Thyroid gland (tissue), 4 donors: Measurements from ENCODE around the gene RAET1L. TPM values are rescaled to one million over a fixed set of nuclear protein-coding genes. Genes with fewer than 3 reads are reported as not detected.

Experiments used
- DNase-seq, 2 donors: peaks; one replicate each; pipeline ENCODE4 v3.0.0-alpha.2; 2019
- H3K27ac ChIP-seq, 3 donors: fragments of 200-600 bp; sonication (generic); 1 replicate in 2 of 3; 2 replicates in 1 of 3; pipeline ENCODE4 v1.5.1; 2016 to 2019; ENCODE audit warnings: mild to moderate bottlenecking in 1 of 3, moderate library complexity in 1 of 3
- H3K27me3 ChIP-seq: fragments of 200-600 bp; sonication (generic); one replicate; pipeline ENCODE4 v1.5.1; 2019
- H3K36me3 ChIP-seq, 2 donors: fragments of 200-600 bp; sonication (generic); one replicate each; pipeline ENCODE4 v1.5.1; 2016 to 2019
- H3K4me1 ChIP-seq, 2 donors: fragments of 200-600 bp; sonication (generic); one replicate each; pipeline ENCODE4 v1.5.1; 2017 to 2019
- H3K4me3 ChIP-seq, 3 donors: fragments of 200-600 bp; sonication (generic); replicated peaks in 1 of 3; 1 replicate in 2 of 3; 2 replicates in 1 of 3; pipeline ENCODE4 v1.5.1; 2016; ENCODE audit warnings: mild to moderate bottlenecking in 1 of 3
- H3K9me3 ChIP-seq: fragments of 200-600 bp; sonication (generic); one replicate; pipeline ENCODE4 v1.5.1; 2017
- CTCF ChIP-seq, 6 experiments: fragments of 200-600 bp in 3 of 6; fragments of 450-650 bp in 3 of 6; sonication (generic) in 3 of 6; IDR thresholded peaks; one replicate each; pipeline ENCODE4 v1.5.1; 2016 to 2019; ENCODE audit warnings: antibody characterized with exemption in 6 of 6, mild to moderate bottlenecking in 2 of 6, inconsistent platforms in 1 of 6, moderate library complexity in 1 of 6
- POLR2A ChIP-seq, 2 donors: fragments of 450-650 bp; IDR thresholded peaks; one replicate each; pipeline ENCODE4 v1.6.1; 2017; ENCODE audit warnings: antibody characterized with exemption in 2 of 2, mild to moderate bottlenecking in 2 of 2, moderate library complexity in 1 of 2
- WGBS, 2 donors: methylation state at CpG; one replicate each; pipeline ENCODE4 v1.1.5; 2017; 5-methylcytosine and 5-hydroxymethylcytosine counted together
- intact Hi-C: fragments of 100-400 bp; cut with DNase I; formaldehyde crosslinking; loops from one replicate; pipeline ENCODE4 v1.15.1; 2023
- total RNA-seq, 4 donors: library from RNA; depleted of rRNA; stranded (reverse); fragments of >200 nt; gene quantifications; one replicate each; pipeline ENCODE4 v1.2.3, GENCODE V29; 2016

RAET1L gene
- total RNA-seq, 4 donors from 2014 or later = not detected

- Histone ChIP-seq H3K4me3 (no peak overlapping the region), H3K9me3 (no peaks in the 10 kb centered on the region), H3K27ac (no peak overlapping the region), H3K36me3 (no peaks in the 10 kb centered on the region), H3K4me1 (no peaks in the 10 kb centered on the region), H3K27me3 (no peaks in the 10 kb centered on the region)
- intact Hi-C loops = no loop called here
- no peak for DNase-seq
- no peak for TF ChIP-seq POLR2A (IDR thresholded peaks at IDR 0.05)
- no peak for TF ChIP-seq CTCF (IDR thresholded peaks at IDR 0.05)
- 68 to 82% methylated on average over 4 of the region's 4 CpGs for WGBS, 2 donors
Observed at GRCh38 chr6:150056916-150057315, 31.6 kb upstream of the RAET1L start.

- no peaks in the 10 kb centered on the region for H3K27me3 ChIP-seq
- intact Hi-C loops = no loop called here
- H3K36me3 ChIP-seq = no peaks in the 10 kb centered on the region
- 84 to 86% methylated on average over 12 of the region's 12 CpGs for WGBS, 2 donors
- H3K4me1 ChIP-seq = no peaks in the 10 kb centered on the region
- H3K27ac ChIP-seq = no peak overlapping the region
- TF ChIP-seq POLR2A (IDR thresholded peaks at IDR 0.05) (no peak), CTCF (IDR thresholded peaks at IDR 0.05) (no peak)
- H3K9me3 ChIP-seq = no peaks in the 10 kb centered on the region
- no peak overlapping the region for H3K4me3 ChIP-seq
- DNase-seq = no peak
Observed at GRCh38 chr6:150056156-150056555, 30.8 kb upstream of the RAET1L start.

- 67 to 81% methylated on average over 10 of the region's 10 CpGs for WGBS, 2 donors
- TF ChIP-seq POLR2A (IDR thresholded peaks at IDR 0.05) (no peak), CTCF (IDR thresholded peaks at IDR 0.05) (no peak)
- H3K27me3 ChIP-seq = no peaks in the 10 kb centered on the region
Observed at GRCh38 chr6:150055131-150055530, 29.8 kb upstream of the RAET1L start.

DNA sequence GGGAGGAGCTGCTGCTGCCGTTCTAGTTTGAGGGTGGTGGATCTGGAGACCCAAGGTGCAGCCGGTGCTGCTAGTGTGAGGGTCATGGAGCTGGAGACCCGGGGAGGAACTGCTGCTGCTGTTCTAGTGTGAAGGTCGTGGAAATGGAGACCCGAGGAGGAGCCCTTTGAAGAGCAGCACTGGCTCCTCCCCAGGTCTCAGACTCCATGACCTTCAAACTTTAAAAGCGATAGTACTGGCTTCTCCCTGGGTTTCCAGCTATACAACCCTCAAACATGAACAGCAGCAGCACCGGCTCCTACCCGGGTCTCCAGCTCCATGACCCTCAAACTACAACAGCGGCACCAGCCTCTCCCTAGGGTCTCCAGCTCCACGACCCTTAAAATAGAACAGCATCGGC is 28.1 kb upstream of the RAET1L start:
- Histone ChIP-seq H3K27me3 (no peaks in the 10 kb centered on the region), H3K4me3 (no peak overlapping the region), H3K36me3 (no peaks in the 10 kb centered on the region), H3K9me3 (no peaks in the 10 kb centered on the region), H3K4me1 (no peaks in the 10 kb centered on the region), H3K27ac (no peak overlapping the region)
- DNase-seq = no peak
- 83 to 95% methylated on average over 9 to 11 of the region's 11 CpGs for WGBS, 2 donors
- TF ChIP-seq CTCF (IDR thresholded peaks at IDR 0.05) (no peak), POLR2A (IDR thresholded peaks at IDR 0.05) (no peak)
- intact Hi-C loops = no loop called here

More at GRCh38 chr6:150055131-150055530, 29.8 kb upstream of the RAET1L start:
- Histone ChIP-seq H3K9me3 (no peaks in the 10 kb centered on the region), H3K4me3 (no peak overlapping the region), H3K27ac (no peak overlapping the region), H3K36me3 (no peaks in the 10 kb centered on the region), H3K4me1 (no peaks in the 10 kb centered on the region)
- no peak for DNase-seq
- intact Hi-C loops = no loop called here

GRCh38 chr6:150050846-150051245 is 25.5 kb upstream of the RAET1L start:
- H3K36me3 ChIP-seq = no peaks in the 10 kb centered on the region
- H3K27ac ChIP-seq = no peak overlapping the region
- DNase-seq = no peak
- H3K27me3 ChIP-seq = no peaks in the 10 kb centered on the region
- WGBS, 2 donors = 61 to 64% methylated on average over 4 of the region's 4 CpGs
- TF ChIP-seq POLR2A (IDR thresholded peaks at IDR 0.05) = no peak
- TF ChIP-seq CTCF (IDR thresholded peaks at IDR 0.05) = no peak
- intact Hi-C loops = no loop called here
- H3K4me3 ChIP-seq = no peak overlapping the region
- no peaks in the 10 kb centered on the region for H3K4me1 ChIP-seq
- no peaks in the 10 kb centered on the region for H3K9me3 ChIP-seq
